ENCODE results near the gene OSR1.
"Not testable (repeated sequence)": the region's sequence is repeated elsewhere in the genome, so short reads cannot be mapped to it uniquely, and the experiment has no call there.

Gene OSR1

GRCh38 chr2:19358242-19359020 lies at the start of gene OSR1:
OSR1 (minus strand) TSS chr2:19358623; CDS start chr2:19353805, 4,818 bp downstream.
- peak; percentile 60 for DNase-seq (ENCODE audit: low spot score)

- no peak for DNase-seq (ENCODE audit: low spot score)
Observed at GRCh38 chr2:19403785-19404184, 45.4 kb upstream of the OSR1 start.

- DNase-seq (ENCODE audit: low spot score): no peak
Observed at GRCh38 chr2:19392191-19392590, 33.8 kb upstream of the OSR1 start.

GRCh38 chr2:19389469-19389868 lies 31.0 kb upstream of the OSR1 start:
- DNase-seq (ENCODE audit: low spot score): not testable (repeated sequence)

- DNase-seq (ENCODE audit: low spot score): no peak
Observed at GRCh38 chr2:19380532-19380931, 22.1 kb upstream of the OSR1 start.

- DNase-seq (ENCODE audit: low spot score): no peak
Observed at GRCh38 chr2:19378939-19379338, 20.5 kb upstream of the OSR1 start.

GRCh38 chr2:19377717-19378116 lies 19.3 kb upstream of the OSR1 start:
- no peak for DNase-seq (ENCODE audit: low spot score)

GRCh38 chr2:19373352-19373751 lies 14.9 kb upstream of the OSR1 start:
- no peak for DNase-seq (ENCODE audit: low spot score)

GRCh38 chr2:19371996-19372582 lies 13.7 kb upstream of the OSR1 start:
- no peak for DNase-seq (ENCODE audit: low spot score)

- no peak for DNase-seq (ENCODE audit: low spot score)
Observed at GRCh38 chr2:19369341-19369955, 11.0 kb upstream of the OSR1 start.

- no peak for DNase-seq (ENCODE audit: low spot score)
Observed at GRCh38 chr2:19368760-19369159, 10.3 kb upstream of the OSR1 start.

- no peak for DNase-seq (ENCODE audit: low spot score)
Observed at GRCh38 chr2:19367326-19367725, 8.9 kb upstream of the OSR1 start.

- no peak for DNase-seq (ENCODE audit: low spot score)
Observed at GRCh38 chr2:19365126-19365525, 6.7 kb upstream of the OSR1 start.

- DNase-seq (ENCODE audit: low spot score): no peak
Observed at GRCh38 chr2:19364014-19364413, 5.6 kb upstream of the OSR1 start.

GRCh38 chr2:19363474-19363778 lies 5.0 kb upstream of the OSR1 start:
- no peak for DNase-seq (ENCODE audit: low spot score)

- peak; percentile 81 for DNase-seq (ENCODE audit: low spot score)
Observed at GRCh38 chr2:19362755-19363473, 4.5 kb upstream of the OSR1 start.

GRCh38 chr2:19362094-19362754 lies 3.8 kb upstream of the OSR1 start:
- no peak for DNase-seq (ENCODE audit: low spot score)

- DNase-seq (ENCODE audit: low spot score): no peak
Observed at GRCh38 chr2:19361325-19361990, 3.0 kb upstream of the OSR1 start.

GRCh38 chr2:19360966-19361321 lies 2.5 kb upstream of the OSR1 start:
- DNase-seq (ENCODE audit: low spot score): no peak

- no peak for DNase-seq (ENCODE audit: low spot score)
Observed at GRCh38 chr2:19360266-19360965, 2.0 kb upstream of the OSR1 start.

GRCh38 chr2:19359456-19359855 lies 1.0 kb upstream of the OSR1 start:
- DNase-seq (ENCODE audit: low spot score): no peak
